Central memory CD4-positive, alpha-beta T cell (primary cell): ENCODE results near the gene BGN.

Experiments
- DNase-seq: peaks from one replicate; pipeline ENCODE4 v3.0.0; 2022

BGN gene

GRCh38 chrX:153509592-153509991, 14.8 kb downstream of the BGN start:
- no peak for DNase-seq

- no peak for DNase-seq
These were observed 15.6 kb downstream of the BGN start for GRCh38 chrX:153510383-153510782.

- no peak for DNase-seq
These were observed 17.2 kb downstream of the BGN start for GRCh38 chrX:153511784-153512500.

GRCh38 chrX:153512501-153512893, 17.7 kb downstream of the BGN start:
- DNase-seq = no peak

- no peak for DNase-seq
These were observed 18.5 kb downstream of the BGN start for GRCh38 chrX:153513265-153513664.

- no peak for DNase-seq
These were observed 19.5 kb downstream of the BGN start for GRCh38 chrX:153514259-153514658.

GRCh38 chrX:153515435-153515834, 20.7 kb downstream of the BGN start:
- no peak for DNase-seq

GRCh38 chrX:153516073-153516472, 21.3 kb downstream of the BGN start:
- DNase-seq = no peak

- DNase-seq = no peak
These were observed 22.6 kb downstream of the BGN start, which contains the start of gene ATP2B3 for GRCh38 chrX:153517423-153517822. Gene ATP2B3, plus strand, starts transcription at chrX:153517642. Its CDS starts 18,606 bp downstream, at chrX:153536248.

GRCh38 chrX:153517946-153518834, 23.4 kb downstream of the BGN start:
- DNase-seq = no peak

- DNase-seq = no peak
These were observed 24.9 kb downstream of the BGN start for GRCh38 chrX:153519569-153520286.

GRCh38 chrX:153520287-153520917, 25.6 kb downstream of the BGN start:
- no peak for DNase-seq

GRCh38 chrX:153521034-153521433, 26.3 kb downstream of the BGN start:
- no peak for DNase-seq

GRCh38 chrX:153522259-153522658, 27.5 kb downstream of the BGN start:
- no peak for DNase-seq

- no peak for DNase-seq
These were observed 28.5 kb downstream of the BGN start for GRCh38 chrX:153523269-153523668.

- DNase-seq = no peak
These were observed 29.5 kb downstream of the BGN start for GRCh38 chrX:153524234-153524633.

GRCh38 chrX:153525451-153525850, 30.7 kb downstream of the BGN start:
- DNase-seq = no peak

GRCh38 chrX:153526042-153526441, 31.3 kb downstream of the BGN start:
- DNase-seq = no peak

- DNase-seq = no peak
These were observed 32.0 kb downstream of the BGN start for GRCh38 chrX:153526801-153527200.

GRCh38 chrX:153527208-153527607, 32.4 kb downstream of the BGN start:
- DNase-seq = no peak

- DNase-seq = no peak
These were observed 35.8 kb downstream of the BGN start for GRCh38 chrX:153530411-153531129.

GRCh38 chrX:153533091-153533490, 38.3 kb downstream of the BGN start:
- DNase-seq = no peak
